ENCODE results near the gene CDKAL1.

Gene CDKAL1

GRCh38 chr6:21132446-21132845 lies 598.2 kb downstream of the CDKAL1 start:
- DNase-seq (ENCODE audit: low spot score) (no peak), FAIRE-seq (no peak)

- DNase-seq (ENCODE audit: low spot score), result no peak
- FAIRE-seq, result no peak
These were observed 598.9 kb downstream of the CDKAL1 start for GRCh38 chr6:21132856-21133838.

- FAIRE-seq, result no peak
These were observed 599.6 kb downstream of the CDKAL1 start for GRCh38 chr6:21133901-21134300.

GRCh38 chr6:21134356-21134755 lies 600.1 kb downstream of the CDKAL1 start:
- DNase-seq (ENCODE audit: low spot score), result no peak
- no peak for FAIRE-seq

More at GRCh38 chr6:21133901-21134300, 599.6 kb downstream of the CDKAL1 start:
- no peak for DNase-seq (ENCODE audit: low spot score)

- DNase-seq (ENCODE audit: low spot score) (no peak), FAIRE-seq (no peak)
These were observed 601.3 kb downstream of the CDKAL1 start for GRCh38 chr6:21135484-21136013.

- FAIRE-seq (no peak), DNase-seq (ENCODE audit: low spot score) (no peak)
These were observed 603.6 kb downstream of the CDKAL1 start for GRCh38 chr6:21137700-21138335.

GRCh38 chr6:21138336-21139069 lies 604.2 kb downstream of the CDKAL1 start:
- no peak for FAIRE-seq
- no peak for DNase-seq (ENCODE audit: low spot score)

GRCh38 chr6:21140966-21141365 lies 606.7 kb downstream of the CDKAL1 start:
- DNase-seq (ENCODE audit: low spot score) (no peak), FAIRE-seq (no peak)

- DNase-seq (ENCODE audit: low spot score) (no peak), FAIRE-seq (no peak)
These were observed 607.5 kb downstream of the CDKAL1 start for GRCh38 chr6:21141616-21142303.

- no peak for FAIRE-seq
- DNase-seq (ENCODE audit: low spot score), result no peak
These were observed 608.5 kb downstream of the CDKAL1 start for GRCh38 chr6:21142741-21143140.

GRCh38 chr6:21143645-21144044 lies 609.4 kb downstream of the CDKAL1 start:
- FAIRE-seq, result no peak
- no peak for DNase-seq (ENCODE audit: low spot score)

- no peak for FAIRE-seq
- DNase-seq (ENCODE audit: low spot score), result no peak
These were observed 610.7 kb downstream of the CDKAL1 start for GRCh38 chr6:21144928-21145327.

GRCh38 chr6:21147995-21148394 lies 613.7 kb downstream of the CDKAL1 start:
- DNase-seq (ENCODE audit: low spot score) (no peak), FAIRE-seq (no peak)

GRCh38 chr6:21149470-21149869 lies 615.2 kb downstream of the CDKAL1 start:
- FAIRE-seq (no peak), DNase-seq (ENCODE audit: low spot score) (peak; percentile 6)

GRCh38 chr6:21150667-21151066 lies 616.4 kb downstream of the CDKAL1 start:
- FAIRE-seq (no peak), DNase-seq (ENCODE audit: low spot score) (no peak)

GRCh38 chr6:21151119-21151518 lies 616.9 kb downstream of the CDKAL1 start:
- DNase-seq (ENCODE audit: low spot score), result no peak
- FAIRE-seq, result no peak

- no peak for DNase-seq (ENCODE audit: low spot score)
- no peak for FAIRE-seq
These were observed 617.3 kb downstream of the CDKAL1 start for GRCh38 chr6:21151530-21151929.

- no peak for FAIRE-seq
- no peak for DNase-seq (ENCODE audit: low spot score)
These were observed 623.1 kb downstream of the CDKAL1 start for GRCh38 chr6:21157186-21157929.

GRCh38 chr6:21158149-21158548 lies 623.9 kb downstream of the CDKAL1 start:
- DNase-seq (ENCODE audit: low spot score) (no peak), FAIRE-seq (no peak)

- FAIRE-seq, result no peak
- no peak for DNase-seq (ENCODE audit: low spot score)
These were observed 624.6 kb downstream of the CDKAL1 start for GRCh38 chr6:21158873-21159272.

All from RCC 7860 (cell line).